HG02798 (cell line): ENCODE measurements around the gene CNTLN.
"Not testable (repeated sequence)": the region's sequence is repeated elsewhere in the genome, so short reads cannot be mapped to it uniquely, and the experiment has no call there.

Source experiments
- ATAC-seq: cut with Tn5 transposase; IDR thresholded peaks from one replicate; pipeline ENCODE4 v1.9.1; 2021; ENCODE audit warnings: mild to moderate bottlenecking; ENCODE audit not compliant: unreplicated experiment, poor library complexity

The CNTLN gene

DNA sequence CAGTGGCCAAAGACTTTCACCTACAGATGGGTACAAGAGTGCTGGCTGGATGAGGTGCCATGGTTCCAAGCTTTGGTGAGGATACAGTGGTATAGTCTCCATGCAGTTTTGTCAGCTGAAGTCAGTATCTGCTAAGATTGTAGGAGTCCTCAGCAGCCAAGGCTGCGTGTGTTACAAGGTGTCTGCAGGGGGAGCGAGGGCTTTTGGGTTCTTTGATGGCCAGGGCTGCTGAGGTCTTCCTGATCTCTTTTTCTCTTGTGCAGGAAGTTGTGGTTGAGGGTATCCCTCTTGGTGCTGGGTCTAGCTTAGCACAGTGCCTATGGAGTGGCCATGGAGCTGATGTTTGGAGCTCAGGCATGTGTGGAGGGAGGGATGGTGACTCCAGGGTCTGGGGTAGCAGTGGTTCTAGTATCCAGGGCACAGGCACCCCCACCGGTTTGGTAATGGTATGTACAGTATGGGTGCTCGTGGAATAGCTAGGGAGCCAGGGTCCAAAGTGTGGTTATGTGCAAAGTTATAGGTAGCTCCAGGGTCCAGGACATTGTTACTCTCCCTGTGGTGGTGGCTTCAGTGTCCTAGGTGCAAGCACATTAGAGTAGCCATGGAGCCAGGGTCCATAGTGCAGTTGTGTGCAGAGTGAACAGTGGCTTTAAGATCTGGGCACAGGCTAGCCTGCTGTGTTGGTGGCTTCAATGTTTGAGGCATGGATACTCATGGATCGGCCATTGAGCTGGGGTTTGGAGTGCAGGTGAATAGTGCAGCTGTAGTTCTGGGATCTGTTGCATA lies 36.7 kb downstream of the CNTLN start:
- no peak for ATAC-seq

DNA sequence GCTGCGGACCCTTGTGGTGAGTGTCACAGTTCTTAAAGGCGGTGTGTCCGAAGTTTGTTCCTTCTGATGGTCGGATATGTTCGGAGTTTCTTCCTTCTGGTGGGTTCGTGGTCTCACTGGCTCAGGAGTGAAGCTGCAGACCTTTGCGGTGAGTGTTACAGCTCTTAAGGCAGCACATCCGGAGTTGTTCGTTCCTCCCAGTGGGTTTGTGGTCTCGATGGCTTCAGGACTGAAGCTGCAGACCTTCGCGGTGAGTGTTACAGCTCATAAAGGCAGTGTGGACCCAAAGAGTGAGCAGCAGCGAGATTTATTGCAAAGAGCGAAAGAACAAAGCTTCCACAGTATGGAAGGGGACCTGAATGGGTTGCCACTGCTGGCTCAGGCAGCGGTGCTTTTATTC lies 42.7 kb downstream of the CNTLN start:
- not testable (repeated sequence) for ATAC-seq

DNA sequence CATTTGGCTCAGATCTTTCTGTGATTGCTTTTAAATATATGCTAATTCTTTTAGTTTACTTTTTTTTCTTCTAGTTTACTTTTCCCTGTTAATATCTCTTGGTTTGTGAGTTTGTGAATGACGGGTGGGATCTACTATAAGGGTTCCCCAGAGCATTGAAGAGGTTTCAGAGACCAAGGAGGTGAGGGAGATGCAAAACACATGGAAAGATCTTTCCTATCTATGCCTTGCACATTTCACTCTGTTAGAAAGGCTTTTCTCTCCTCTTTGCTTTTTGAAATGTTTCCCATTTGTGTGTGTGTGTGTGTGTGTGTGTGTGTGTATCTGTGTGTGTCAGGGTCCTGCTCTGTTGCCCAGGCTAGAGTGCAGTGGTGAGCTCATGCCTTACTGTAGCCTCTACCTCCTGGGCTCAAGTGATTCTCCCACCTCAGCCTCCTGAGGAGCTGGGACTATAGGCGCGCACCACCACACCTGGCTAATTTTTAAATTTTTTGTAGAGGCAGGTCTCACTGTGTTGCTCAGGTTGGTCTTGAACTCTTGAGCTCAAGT lies 50.7 kb downstream of the CNTLN start:
- ATAC-seq = no peak

DNA sequence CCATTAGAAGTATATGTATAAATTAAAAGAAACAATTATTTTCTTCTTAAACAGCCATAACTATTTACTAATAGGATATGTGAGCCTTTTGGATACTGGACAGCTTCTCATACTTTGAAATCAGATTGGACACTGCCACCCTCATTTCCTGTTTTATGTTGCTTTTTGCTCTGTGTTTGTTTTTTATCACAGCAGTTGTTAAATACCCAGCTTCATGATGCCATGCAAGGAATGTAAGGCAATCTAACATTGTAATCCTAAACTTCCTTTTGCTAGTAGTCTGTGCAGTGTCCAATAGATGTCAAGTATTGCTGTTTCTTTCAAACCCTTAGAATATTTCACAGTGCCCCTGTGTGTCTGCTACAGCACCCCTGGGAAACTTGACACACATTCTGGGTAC lies 56.2 kb downstream of the CNTLN start:
- ATAC-seq = no peak

DNA sequence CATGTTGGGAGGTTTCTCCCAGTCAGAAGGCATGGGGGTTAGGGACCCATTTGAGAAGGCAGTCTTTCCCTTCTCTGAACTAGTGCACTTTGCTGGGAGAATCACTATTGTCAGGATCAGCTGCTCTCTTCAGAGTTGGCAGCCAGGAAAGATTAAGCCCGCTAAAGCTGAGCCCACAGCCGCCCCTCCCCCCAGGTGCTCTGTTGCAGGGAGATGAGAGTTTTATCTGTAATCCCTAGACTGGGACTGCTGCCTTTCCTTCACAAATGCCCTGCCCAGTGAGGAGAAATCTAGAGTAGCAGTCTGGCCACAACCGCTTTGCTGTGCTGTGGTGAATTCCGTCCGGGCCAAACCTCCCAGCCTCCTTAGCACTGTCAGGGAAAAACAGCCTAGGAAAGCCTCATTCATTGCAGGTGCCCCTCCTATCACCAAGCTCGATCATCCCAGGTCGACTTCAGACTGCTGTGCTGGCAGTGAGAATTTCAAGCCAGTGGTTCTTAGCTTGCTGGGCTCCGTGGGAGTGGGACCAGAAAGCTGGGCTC lies 69.8 kb downstream of the CNTLN start:
- ATAC-seq = no peak

DNA sequence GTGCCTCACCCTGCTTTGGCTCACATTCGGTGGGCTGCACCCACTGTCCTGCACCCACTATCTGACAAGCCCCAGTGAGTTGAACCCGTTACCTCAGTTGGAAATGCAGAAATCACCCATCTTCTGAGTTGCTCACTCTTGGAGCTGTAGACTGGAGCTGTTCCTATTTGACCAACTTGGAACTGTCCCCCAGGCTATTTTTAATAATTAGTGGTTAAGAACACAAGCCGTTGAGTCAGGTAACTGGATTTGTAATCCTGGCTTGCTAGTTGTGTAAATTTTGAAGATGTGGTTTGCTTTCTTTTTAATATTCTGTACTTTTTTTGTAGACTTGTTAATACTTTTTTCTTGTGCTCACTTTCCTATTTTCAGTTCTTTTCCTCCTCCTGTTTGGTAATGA lies 81.2 kb downstream of the CNTLN start:
- no peak for ATAC-seq

DNA sequence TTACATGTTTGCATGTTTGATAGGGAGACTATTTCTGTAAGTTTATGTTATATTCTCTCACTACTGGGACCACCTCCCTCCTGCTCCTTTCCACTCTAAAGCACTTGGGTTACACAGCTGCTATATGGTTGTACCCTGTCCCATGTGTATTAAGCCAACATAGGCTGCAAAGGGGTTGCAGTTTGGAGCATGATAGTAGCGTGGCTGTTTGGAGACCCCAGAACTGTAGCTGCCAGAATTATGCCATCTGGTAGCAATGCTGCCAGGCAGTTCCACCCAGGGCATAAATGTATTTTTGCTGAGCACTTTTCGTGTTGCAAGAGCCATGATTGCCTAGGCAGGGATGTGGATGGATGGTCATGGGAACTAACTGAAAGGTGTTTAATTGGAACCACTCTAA lies 81.8 kb downstream of the CNTLN start:
- ATAC-seq = no peak

DNA sequence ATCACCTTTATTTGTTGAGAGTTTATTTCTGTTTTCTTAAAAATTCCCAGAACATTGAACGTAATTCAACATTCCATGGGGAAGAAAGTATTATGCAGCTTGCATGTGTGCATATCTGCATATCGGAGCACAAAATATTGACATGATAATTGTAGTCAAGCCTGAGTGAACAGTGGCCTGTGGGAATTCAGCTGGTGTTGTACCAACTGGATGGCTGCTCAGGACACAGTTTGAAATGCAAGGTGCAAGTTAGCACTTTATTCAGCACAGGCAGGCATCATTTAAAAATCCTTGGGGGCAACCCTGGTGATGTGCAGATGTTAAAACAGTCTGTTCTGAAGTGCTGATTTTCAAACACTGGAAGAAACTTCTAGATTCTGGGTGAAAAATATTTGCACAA lies 82.4 kb downstream of the CNTLN start:
- no peak for ATAC-seq

DNA sequence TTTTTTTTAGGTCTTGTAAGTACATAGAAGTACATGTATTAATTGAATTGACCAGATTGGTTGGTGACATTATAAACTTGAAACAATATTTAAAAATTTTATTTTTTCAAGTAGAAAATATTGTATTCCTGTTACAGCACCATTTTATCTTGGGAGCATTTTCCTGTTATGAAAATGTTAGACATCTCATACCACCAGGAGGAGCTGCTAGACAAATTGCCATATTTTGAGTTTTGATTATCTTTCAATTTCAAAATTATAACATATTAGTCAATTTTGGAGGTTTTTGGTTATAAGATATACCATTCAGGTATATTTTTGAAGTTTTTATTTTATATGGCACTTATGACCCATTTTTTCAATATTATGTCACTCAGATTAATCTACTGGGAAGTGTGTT lies 84.4 kb downstream of the CNTLN start:
- ATAC-seq = no peak

DNA sequence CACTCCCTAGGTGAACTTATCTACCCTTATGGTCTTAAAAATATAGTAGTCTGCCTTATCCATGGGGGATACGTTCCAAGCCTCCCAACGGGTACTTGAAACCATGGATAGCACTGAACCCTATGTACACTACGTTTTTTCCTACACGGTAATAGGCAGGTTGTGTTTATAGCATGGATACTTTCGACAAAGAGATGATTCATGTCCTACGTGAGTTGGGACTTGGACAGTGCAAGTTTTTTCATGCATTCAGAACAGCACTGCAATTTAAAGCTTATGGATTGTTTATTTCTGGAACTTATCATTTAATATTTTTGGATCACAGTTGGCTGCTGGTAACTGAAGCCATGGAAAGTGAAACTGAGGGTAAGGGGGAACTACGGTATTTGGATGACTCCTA lies 88.1 kb downstream of the CNTLN start:
- ATAC-seq = no peak

DNA sequence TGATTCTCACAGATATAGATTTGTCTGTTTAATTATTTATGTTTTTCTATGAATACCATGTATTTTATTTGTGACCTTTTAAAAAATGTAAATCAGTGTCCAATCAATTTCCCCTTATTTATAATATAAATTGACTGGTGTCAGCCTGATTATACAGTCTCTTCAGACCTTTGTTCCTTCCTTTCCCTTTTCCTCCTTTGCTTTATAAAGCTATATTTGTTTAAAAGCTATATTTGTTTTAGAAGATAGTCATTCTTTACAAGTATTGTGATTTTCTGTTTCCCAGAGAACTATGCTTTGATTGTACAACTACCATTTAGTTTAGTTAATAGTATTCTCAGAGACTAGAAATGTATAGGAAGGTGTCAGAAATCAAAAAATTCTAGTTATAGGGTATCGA lies 90.6 kb downstream of the CNTLN start:
- no peak for ATAC-seq

DNA sequence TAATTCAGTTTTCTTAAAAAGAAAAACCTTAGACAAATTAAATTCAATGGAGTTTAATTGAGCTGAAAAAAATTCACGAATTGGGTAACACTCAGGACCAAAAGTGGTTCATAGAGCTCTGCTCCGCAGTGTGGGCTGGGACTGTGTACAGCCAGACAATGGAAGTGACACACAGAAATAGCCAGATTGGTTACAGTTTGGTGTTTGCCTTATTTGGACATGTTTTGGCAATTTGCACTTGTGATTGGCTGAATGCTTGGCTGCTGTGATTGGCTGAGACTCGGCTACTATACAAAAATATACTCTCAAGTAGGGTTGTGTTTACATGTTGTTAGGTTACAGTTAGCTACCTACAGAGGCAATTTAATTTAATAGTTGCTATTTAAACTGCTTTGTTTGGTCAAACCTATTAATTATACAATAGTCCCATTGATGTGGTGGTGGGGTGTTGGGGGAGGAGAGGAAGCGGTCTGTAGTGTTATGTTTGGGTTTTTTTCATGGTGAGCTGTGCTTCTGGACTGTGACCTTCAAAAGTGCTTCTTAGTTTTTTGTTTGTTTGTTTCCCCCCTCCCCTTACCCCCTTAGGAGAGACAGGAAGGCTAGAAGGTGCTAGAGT lies 95.2 kb downstream of the CNTLN start:
- no peak for ATAC-seq

DNA sequence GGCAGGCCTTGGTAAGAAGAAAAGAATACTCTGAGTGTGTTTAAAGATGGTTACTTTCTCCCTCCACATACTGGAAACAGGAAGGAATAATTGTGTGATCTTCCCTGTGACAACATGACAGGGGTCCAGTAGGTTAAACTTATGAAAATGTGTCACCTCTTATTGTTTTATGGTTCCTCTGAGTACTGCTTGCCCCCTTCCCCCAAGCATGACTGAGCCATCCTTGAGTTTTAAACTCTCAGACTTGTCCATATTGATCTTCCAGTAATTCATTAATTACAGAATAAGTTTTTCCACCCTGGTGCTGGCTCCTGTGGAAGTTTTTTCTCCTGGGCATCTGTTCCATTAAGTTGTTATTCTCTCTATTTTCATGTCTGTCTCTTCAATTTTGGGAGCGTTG lies 95.8 kb downstream of the CNTLN start:
- ATAC-seq = no peak

DNA sequence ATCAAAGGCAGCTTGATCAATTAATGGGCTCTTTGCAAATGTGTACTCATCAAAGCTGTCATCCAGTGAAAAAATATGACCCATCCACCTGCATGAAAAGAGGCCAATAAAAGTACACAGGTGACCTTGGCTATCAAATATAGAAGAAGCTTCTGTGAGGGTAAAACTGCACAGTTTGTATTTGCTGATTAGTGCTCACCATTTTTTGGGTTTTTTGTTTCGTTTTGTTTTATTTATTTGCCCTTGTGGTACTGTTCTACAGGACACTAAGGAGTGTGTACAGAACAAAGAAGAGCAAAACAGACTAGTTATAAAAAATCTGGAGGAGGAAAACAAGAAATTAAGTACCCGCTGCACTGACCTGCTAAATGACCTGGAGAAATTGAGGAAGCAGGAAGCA lies 101.3 kb downstream of the CNTLN start:
- ATAC-seq = no peak

DNA sequence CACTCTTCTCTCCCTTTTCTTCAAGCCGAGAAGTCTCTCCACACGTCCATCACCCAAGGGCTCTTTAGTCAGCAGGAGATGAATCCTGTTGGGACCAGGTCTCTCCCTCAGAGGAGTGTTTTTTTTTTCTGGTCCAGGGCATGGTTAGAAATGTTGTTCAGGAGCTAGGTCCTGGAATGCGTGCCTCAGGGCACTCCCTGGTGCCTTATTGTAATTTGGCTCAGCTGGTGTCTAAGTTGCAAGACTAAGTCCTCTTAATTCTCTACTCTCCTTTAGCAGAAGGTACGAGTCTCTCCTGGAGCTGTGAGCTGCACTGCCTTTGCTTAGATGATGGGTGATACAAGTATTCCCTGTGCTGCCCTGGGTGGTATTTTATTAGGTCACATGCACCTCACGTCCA lies 111.9 kb downstream of the CNTLN start:
- no peak for ATAC-seq

DNA sequence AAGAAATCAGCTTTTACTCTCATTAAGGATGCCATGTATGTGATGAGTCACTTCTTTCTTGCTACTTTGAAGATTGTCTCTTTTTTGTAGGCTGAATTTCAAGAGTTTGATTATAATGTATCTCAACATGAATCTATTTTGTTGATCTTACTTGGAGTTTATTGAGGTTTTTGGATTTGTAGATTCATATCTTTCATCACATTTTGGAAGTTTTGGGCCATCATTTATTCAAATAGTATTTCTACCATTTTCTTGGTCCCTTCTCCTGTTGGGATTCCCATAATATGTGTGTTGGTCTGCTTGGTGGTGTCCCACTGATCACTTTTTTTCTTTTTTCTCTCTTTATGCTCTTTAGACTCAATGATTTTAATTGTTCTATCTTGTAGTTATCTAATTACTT lies 116.3 kb downstream of the CNTLN start:
- ATAC-seq = no peak

DNA sequence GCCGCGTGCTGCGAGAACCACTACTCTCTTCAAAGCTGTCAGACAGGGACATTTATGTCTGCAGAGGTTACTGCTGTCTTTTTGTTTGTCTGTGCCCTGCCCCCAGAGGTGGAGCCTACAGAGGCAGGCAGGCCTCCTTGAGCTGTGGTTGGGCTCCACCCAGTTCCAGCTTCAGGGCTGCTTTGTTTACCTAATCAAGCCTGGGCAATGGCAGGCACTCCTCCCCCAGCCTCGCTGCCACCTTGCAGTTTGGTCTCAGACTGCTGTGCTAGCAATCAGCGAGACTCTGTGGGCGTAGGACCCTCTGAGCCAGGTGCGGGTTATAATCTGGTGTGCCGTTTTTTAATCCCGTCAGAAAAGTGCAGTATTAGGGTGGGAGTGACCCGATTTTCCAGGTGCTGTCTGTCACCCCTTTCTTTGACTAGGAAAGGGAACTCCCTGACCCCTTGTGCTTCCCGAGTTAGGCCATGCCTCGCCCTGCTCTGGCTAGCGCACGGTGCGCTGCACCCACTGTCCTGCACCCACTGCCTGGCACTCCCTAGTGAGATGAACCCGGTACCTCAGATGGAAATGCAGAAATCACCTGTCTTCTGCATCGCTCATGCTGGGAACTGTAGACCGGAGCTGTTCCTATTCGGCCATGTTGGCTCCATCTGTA lies 133.8 kb downstream of the CNTLN start:
- not testable (repeated sequence) for ATAC-seq

DNA sequence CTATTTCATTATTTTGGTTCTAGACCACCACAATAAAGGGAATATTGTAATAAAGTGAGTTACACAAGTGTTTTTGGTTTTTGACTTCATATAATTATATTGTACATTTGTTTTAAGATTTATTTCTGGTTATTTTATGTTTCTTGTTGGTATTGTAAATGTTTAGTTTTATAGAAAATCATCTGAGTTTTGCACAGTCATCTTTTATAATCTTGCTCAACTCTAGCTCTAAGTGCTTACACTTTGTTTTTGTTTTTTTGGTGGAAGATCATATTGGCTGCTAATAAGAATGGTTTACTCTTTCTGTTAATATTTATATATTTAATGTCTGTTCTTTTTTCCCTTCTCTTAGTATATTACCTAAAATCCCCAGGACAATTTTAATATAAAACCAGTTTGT lies 135.0 kb downstream of the CNTLN start:
- no peak for ATAC-seq

DNA sequence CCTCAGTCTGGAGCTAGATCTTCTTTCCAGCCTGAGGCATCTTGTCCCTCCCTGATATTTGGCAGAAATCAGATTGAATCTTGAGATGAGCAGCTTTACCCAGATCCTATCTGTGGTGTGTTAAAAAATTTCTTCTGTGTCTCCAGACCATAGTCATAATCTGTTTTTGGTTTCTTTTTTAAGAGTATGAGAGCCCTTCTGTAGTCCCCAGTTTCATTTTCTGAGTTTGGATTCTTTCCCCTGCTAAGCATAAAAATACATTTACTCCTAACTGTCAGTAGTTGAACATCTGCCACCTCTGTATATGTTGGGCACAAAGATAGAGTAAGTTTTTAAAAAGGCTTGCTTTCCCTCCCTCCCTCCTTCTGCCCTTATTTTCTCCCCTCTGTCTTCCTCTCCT lies 137.7 kb downstream of the CNTLN start:
- ATAC-seq = peak; percentile 73

DNA sequence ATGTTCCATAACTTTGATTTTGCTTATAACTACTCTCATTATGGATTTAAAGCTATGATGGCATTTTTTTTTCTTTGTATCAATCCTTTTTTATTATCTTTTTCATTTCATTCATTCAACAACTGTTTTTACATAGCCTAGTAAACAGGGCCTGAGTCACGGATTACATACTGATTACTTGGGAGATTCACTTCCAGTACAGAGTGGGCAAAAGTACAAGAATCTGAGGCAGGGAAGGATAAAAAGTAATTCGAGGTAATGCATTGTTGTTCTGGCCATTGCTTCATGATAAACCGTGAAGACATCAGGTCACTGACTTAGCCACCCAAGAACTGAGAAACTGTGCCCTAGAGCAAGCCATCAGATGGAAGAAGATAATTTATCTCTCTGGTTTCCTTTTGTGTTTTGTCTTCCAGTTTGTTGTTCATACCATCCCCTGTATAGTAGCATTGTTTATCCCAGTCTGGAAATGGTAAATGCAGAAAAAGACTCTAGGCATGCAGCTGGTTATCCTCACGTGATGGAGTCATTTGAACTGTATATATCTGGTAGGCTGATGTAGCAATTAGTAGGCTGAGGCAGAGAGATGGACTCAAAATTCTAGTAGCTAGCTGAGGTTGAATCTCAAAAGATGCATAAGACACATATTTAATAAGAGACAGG lies 145.6 kb downstream of the CNTLN start:
- no peak for ATAC-seq

DNA sequence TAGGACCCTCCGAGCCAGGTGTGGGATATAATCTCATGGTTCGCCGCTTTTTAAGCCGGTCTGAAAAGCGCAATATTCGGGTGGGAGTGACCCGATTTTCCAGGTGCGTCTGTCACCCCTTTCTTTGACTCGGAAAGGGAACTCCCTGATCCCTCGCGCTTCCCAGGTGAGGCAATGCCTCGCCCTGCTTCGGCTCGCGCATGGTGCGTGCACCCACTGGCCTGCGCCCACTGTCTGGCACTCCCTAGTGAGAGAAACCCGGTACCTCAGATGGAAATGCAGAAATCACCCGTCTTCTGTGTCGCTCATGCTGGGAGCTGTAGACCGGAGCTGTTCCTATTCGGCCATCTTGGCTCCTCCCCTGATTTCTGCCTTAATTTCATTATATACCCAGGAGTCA lies 155.8 kb downstream of the CNTLN start:
- not testable (repeated sequence) for ATAC-seq
